B cell (primary cell): Measurements from ENCODE around the gene MEN1. TPM values are rescaled to one million over a fixed set of nuclear protein-coding genes. Genes with fewer than 3 reads are reported as not detected.

Experiments used
- ATAC-seq: fragments of 200-7000 bp; cut with Tn5 transposase; one replicate; pipeline ENCODE4 v1.10.0; 2021; ENCODE audit warnings: low read depth, mild to moderate bottlenecking, moderate number of reproducible peaks, moderate library complexity
- CTCF ChIA-PET: fragments of 350-600 bp; sonication (Branson Sonifier 250); formaldehyde crosslinking; loops from one replicate; lab custom pipeline; 2021; ENCODE audit warnings: antibody characterized with exemption, inconsistent platforms; lab: Charles Lee
- POLR2A ChIA-PET: fragments of 350-600 bp; sonication (Branson Sonifier 250); formaldehyde crosslinking; loops from one replicate; lab custom pipeline; 2021; ENCODE audit warnings: antibody characterized with exemption; lab: Charles Lee
- DNase-seq: peaks from one replicate; pipeline ENCODE4 v3.0.0; 2013
- H2AFZ ChIP-seq: 2 replicates; pipeline ENCODE4 v1.6.1; 2012; ENCODE audit warnings: mild to moderate bottlenecking, low read depth, low read length; ENCODE audit not compliant: insufficient read depth, poor library complexity, severe bottlenecking
- H3K27ac ChIP-seq, 2 donors: 1 replicate in 1 of 2; 2 replicates in 1 of 2; pipeline ENCODE4 v1.5.1; 2012 to 2013; ENCODE audit warnings: low read length in 2 of 2, mild to moderate bottlenecking in 2 of 2, moderate library complexity in 1 of 2
- H3K27me3 ChIP-seq, 4 experiments: fragments of 200-600 bp in 1 of 4; sonication (generic) in 1 of 4; replicated peaks in 1 of 4; 1 replicate in 2 of 4; 2 replicates in 2 of 4; pipeline versions ENCODE4 v1.6.1 to v1.7.0; 2013 to 2016; ENCODE audit warnings: low read length in 3 of 4, mild to moderate bottlenecking in 2 of 4, mixed read lengths in 1 of 4, moderate library complexity in 1 of 4; ENCODE audit not compliant: insufficient read depth in 4 of 4, control insufficient read depth in 3 of 4; ENCODE audit errors: control extremely low read depth in 1 of 4
- H3K36me3 ChIP-seq, 2 experiments: replicated peaks in 1 of 2; 1 replicate in 1 of 2; 2 replicates in 1 of 2; pipeline versions ENCODE4 v1.6.1 to v1.7.1; 2013; ENCODE audit warnings: low read length in 1 of 2; ENCODE audit not compliant: insufficient read depth in 2 of 2, control insufficient read depth in 1 of 2; ENCODE audit errors: control extremely low read depth in 1 of 2, extremely low read depth in 1 of 2
- H3K4me1 ChIP-seq, 2 donors: fragments of 200-600 bp in 1 of 2; sonication (generic) in 1 of 2; 1 replicate in 1 of 2; 2 replicates in 1 of 2; pipeline versions ENCODE4 v1.5.1 to v1.6.1; 2013 to 2017; ENCODE audit warnings: low read length in 2 of 2; ENCODE audit not compliant: control insufficient read depth in 2 of 2, insufficient read depth in 2 of 2
- H3K4me2 ChIP-seq: replicated peaks from 2 replicates; pipeline ENCODE3; 2012; ENCODE audit warnings: mild to moderate bottlenecking, low read depth, low read length; ENCODE audit not compliant: poor library complexity, severe bottlenecking
- H3K4me3 ChIP-seq, 5 experiments: fragments of 200-600 bp in 1 of 5; sonication (generic) in 1 of 5; 1 replicate in 3 of 5; 2 replicates in 2 of 5; pipeline versions ENCODE4 v1.5.1 to v1.7.0; 2011 to 2016; ENCODE audit warnings: low read length in 4 of 5, mild to moderate bottlenecking in 4 of 5, low read depth in 2 of 5, control low read depth in 1 of 5, moderate library complexity in 1 of 5; ENCODE audit not compliant: insufficient read depth in 1 of 5; ENCODE audit errors: control extremely low read depth in 1 of 5, extremely low read depth in 1 of 5
- H3K79me2 ChIP-seq: fragments of 200-600 bp; sonication (generic); one replicate; pipeline ENCODE4 v1.6.0; 2016; ENCODE audit warnings: low read length; ENCODE audit not compliant: control insufficient read depth, insufficient read depth
- H3K9ac ChIP-seq: fragments of 200-600 bp; sonication (generic); 2 replicates; pipeline ENCODE4 v1.6.1; 2017; ENCODE audit warnings: mild to moderate bottlenecking, low read length, moderate library complexity
- H3K9me3 ChIP-seq, 3 donors: one replicate each; pipeline versions ENCODE4 v1.6.1 to v1.7.1; 2013; ENCODE audit warnings: low read length in 2 of 3; ENCODE audit not compliant: control insufficient read depth in 2 of 3, insufficient read depth in 1 of 3; ENCODE audit errors: control extremely low read depth in 1 of 3
- H4K20me1 ChIP-seq: 2 replicates; pipeline ENCODE4 v1.6.0; 2012; ENCODE audit warnings: mild to moderate bottlenecking, low read length; ENCODE audit not compliant: insufficient read depth, control insufficient read depth, poor library complexity, severe bottlenecking
- H3K27ac Mint-ChIP-seq: one replicate; pipeline ENCODE4 v1.8.0; 2021; ENCODE audit warnings: mixed read lengths
- H3K27me3 Mint-ChIP-seq: one replicate; pipeline ENCODE4 v1.8.0; 2021; ENCODE audit warnings: mixed read lengths
- H3K4me1 Mint-ChIP-seq: one replicate; pipeline ENCODE4 v1.8.0; 2021; ENCODE audit warnings: mixed read lengths
- H3K4me3 Mint-ChIP-seq: one replicate; pipeline ENCODE4 v1.8.0; 2021; ENCODE audit warnings: mixed read lengths
- H3K9me3 Mint-ChIP-seq: one replicate; pipeline ENCODE4 v1.8.0; 2022; ENCODE audit warnings: mixed read lengths; ENCODE audit not compliant: insufficient read depth
- EZH2 ChIP-seq: IDR thresholded peaks from 2 replicates; pipeline ENCODE4 v1.6.1; 2012; ENCODE audit warnings: borderline replicate concordance, low read depth, mild to moderate bottlenecking, moderate library complexity, low read length; ENCODE audit not compliant: insufficient read depth, poor library complexity, severe bottlenecking
- WGBS: methylation state at CpG from one replicate; pipeline ENCODE4 v1.1.5; 2013; ENCODE audit warnings: missing lambda C conversion rate; ENCODE audit not compliant: insufficient coverage; 5-methylcytosine and 5-hydroxymethylcytosine counted together
- intact Hi-C: fragments of 100-400 bp; cut with micrococcal nuclease; formaldehyde crosslinking; loops from one replicate; pipeline ENCODE4 v1.10.0; 2022
- polyA plus RNA-seq: library from polyadenylated mRNA; depleted of rRNA; stranded (reverse); fragments of >200 nt; gene quantifications from 2 replicates; pipeline ENCODE4 v1.2.3, GENCODE V29; 2012
- total RNA-seq, 2 donors: library from RNA; stranded (reverse); fragments of 120-200 nt in 1 of 2; gene quantifications; 1 replicate in 1 of 2; 2 replicates in 1 of 2; pipeline versions ENCODE4 v1.2.3 to v1.2.4, GENCODE V29; 2013 to 2022
- TF ChIP-seq, protein P1 (sequence below): fragments of 200-600 bp; IDR thresholded peaks from one replicate; pipeline ENCODE4 v1.8.0; 2022; ENCODE audit warnings: antibody characterized with exemption, mild to moderate bottlenecking

MEN1 gene
- total and polyA plus RNA-seq, 2 donors (not counting 1 experiment from before 2014, with no cell fraction given) = 48.2 to 68.5 TPM

GRCh38 chr11:64827451-64827839 lies 17.1 kb upstream of the MEN1 start:
- WGBS = 99% methylated on average over 22 of the region's 22 CpGs
- H3K9me3 ChIP-seq = no peaks in the 10 kb centered on the region
- H3K27me3 ChIP-seq = no peaks in the 10 kb centered on the region
- DNase-seq = no peak
- H2AFZ ChIP-seq = no peak overlapping the region
- no peaks in the 10 kb centered on the region for H4K20me1 ChIP-seq
- no peak overlapping the region for H3K27ac ChIP-seq
- Mint-ChIP-seq H3K27me3 (no peaks in the 10 kb centered on the region), H3K27ac (no peak overlapping the region), H3K4me3 (no peak overlapping the region), H3K9me3 (no peaks in the 10 kb centered on the region), H3K4me1 (peaks cover 2% of the 10 kb centered on the region)
- no peaks in the 10 kb centered on the region for H3K79me2 ChIP-seq
- TF ChIP-seq, protein P1, sequence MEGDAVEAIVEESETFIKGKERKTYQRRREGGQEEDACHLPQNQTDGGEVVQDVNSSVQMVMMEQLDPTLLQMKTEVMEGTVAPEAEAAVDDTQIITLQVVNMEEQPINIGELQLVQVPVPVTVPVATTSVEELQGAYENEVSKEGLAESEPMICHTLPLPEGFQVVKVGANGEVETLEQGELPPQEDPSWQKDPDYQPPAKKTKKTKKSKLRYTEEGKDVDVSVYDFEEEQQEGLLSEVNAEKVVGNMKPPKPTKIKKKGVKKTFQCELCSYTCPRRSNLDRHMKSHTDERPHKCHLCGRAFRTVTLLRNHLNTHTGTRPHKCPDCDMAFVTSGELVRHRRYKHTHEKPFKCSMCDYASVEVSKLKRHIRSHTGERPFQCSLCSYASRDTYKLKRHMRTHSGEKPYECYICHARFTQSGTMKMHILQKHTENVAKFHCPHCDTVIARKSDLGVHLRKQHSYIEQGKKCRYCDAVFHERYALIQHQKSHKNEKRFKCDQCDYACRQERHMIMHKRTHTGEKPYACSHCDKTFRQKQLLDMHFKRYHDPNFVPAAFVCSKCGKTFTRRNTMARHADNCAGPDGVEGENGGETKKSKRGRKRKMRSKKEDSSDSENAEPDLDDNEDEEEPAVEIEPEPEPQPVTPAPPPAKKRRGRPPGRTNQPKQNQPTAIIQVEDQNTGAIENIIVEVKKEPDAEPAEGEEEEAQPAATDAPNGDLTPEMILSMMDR = no peak
- TF ChIP-seq EZH2 = no peak
- H3K4me1 ChIP-seq = no peaks in the 10 kb centered on the region
- ATAC-seq = no peak
- ChIA-PET POLR2A (no interaction called here), CTCF (interaction anchor here (0.8 kb wide), 1 partner anchor 60 kb away, joined by 3 read pairs; no protein-coding TSS in a partner anchor)
- intact Hi-C loops = no loop called here
- H3K36me3 ChIP-seq = peaks cover 0 to 3% of the 10 kb centered on the region in 2 experiments
- H3K9ac ChIP-seq = no peak overlapping the region
- H3K4me3 ChIP-seq = no peak overlapping the region
- no peak overlapping the region for H3K4me2 ChIP-seq

GRCh38 chr11:64826578-64827450 lies 16.5 kb upstream of the MEN1 start:
- intact Hi-C loops = no loop called here
- Histone ChIP-seq H3K4me3 (no peak overlapping the region), H2AFZ (no peak overlapping the region), H3K9me3 (no peaks in the 10 kb centered on the region), H3K27ac (no peak overlapping the region), H3K9ac (no peak overlapping the region), H3K27me3 (no peaks in the 10 kb centered on the region), H3K4me1 (no peaks in the 10 kb centered on the region), H3K36me3 (peaks cover 0 to under 1% of the 10 kb centered on the region in 2 experiments), H3K4me2 (no peak overlapping the region), H4K20me1 (no peaks in the 10 kb centered on the region), H3K79me2 (no peaks in the 10 kb centered on the region)
- WGBS = 98% methylated on average over 40 of the region's 52 CpGs
- H3K9me3 Mint-ChIP-seq = no peaks in the 10 kb centered on the region
- no peaks in the 10 kb centered on the region for H3K27me3 Mint-ChIP-seq
- ChIA-PET POLR2A (interaction anchor here (1.0 kb wide), 1 partner anchor 25 kb away, joined by 3 read pairs; no protein-coding TSS in a partner anchor), CTCF (interaction anchor here (0.8 kb wide), 1 partner anchor 60 kb away, joined by 3 read pairs; no protein-coding TSS in a partner anchor)
- no peak overlapping the region for H3K4me3 Mint-ChIP-seq
- DNase-seq = no peak
- H3K27ac Mint-ChIP-seq = no peak overlapping the region
- no peak for ATAC-seq
- no peak for TF ChIP-seq EZH2
- TF ChIP-seq, protein P1 = no peak
- peaks cover 2% of the 10 kb centered on the region for H3K4me1 Mint-ChIP-seq
